Measurements from ENCODE around the gene CD163L1.
"Not testable (repeated sequence)": the region's sequence is repeated elsewhere in the genome, so short reads cannot be mapped to it uniquely, and the experiment has no call there.

Gene CD163L1

GRCh38 chr12:7444076-7444475 lies at the start of gene CD163L1:
CD163L1 (minus strand) TSS chr12:7444153; CDS start chr12:7444127, 26 bp downstream.
- DNase-seq (ENCODE audit: low read depth, low spot score), result no peak

- no peak for DNase-seq (ENCODE audit: low read depth, low spot score)
Observed at GRCh38 chr12:7493006-7493405, 49.1 kb upstream of the CD163L1 start.

GRCh38 chr12:7486512-7486911 lies 42.6 kb upstream of the CD163L1 start:
- DNase-seq (ENCODE audit: low read depth, low spot score), result no peak

- no peak for DNase-seq (ENCODE audit: low read depth, low spot score)
Observed at GRCh38 chr12:7485095-7485494, 41.1 kb upstream of the CD163L1 start.

GRCh38 chr12:7483343-7483742 lies 39.4 kb upstream of the CD163L1 start:
- DNase-seq (ENCODE audit: low read depth, low spot score), result no peak

- DNase-seq (ENCODE audit: low read depth, low spot score), result no peak
Observed at GRCh38 chr12:7479771-7480170, 35.8 kb upstream of the CD163L1 start.

GRCh38 chr12:7472060-7472459 lies 28.1 kb upstream of the CD163L1 start:
- DNase-seq (ENCODE audit: low read depth, low spot score), result no peak

GRCh38 chr12:7460375-7461259 lies 16.7 kb upstream of the CD163L1 start:
- DNase-seq (ENCODE audit: low read depth, low spot score), result no peak

GRCh38 chr12:7459973-7460372 lies 16.0 kb upstream of the CD163L1 start:
- DNase-seq (ENCODE audit: low read depth, low spot score), result no peak

- DNase-seq (ENCODE audit: low read depth, low spot score), result no peak
Observed at GRCh38 chr12:7451756-7452155, 7.8 kb upstream of the CD163L1 start.

- DNase-seq (ENCODE audit: low read depth, low spot score), result no peak
Observed at GRCh38 chr12:7450667-7451066, 6.7 kb upstream of the CD163L1 start.

GRCh38 chr12:7448099-7448498 lies 4.1 kb upstream of the CD163L1 start:
- DNase-seq (ENCODE audit: low read depth, low spot score), result no peak

GRCh38 chr12:7444537-7444936 lies 584 bp upstream of the CD163L1 start:
- DNase-seq (ENCODE audit: low read depth, low spot score), result no peak

- DNase-seq (ENCODE audit: low read depth, low spot score), result no peak
Observed at GRCh38 chr12:7441216-7441615, 2.7 kb downstream of the CD163L1 start.

- no peak for DNase-seq (ENCODE audit: low read depth, low spot score)
Observed at GRCh38 chr12:7439579-7440505, 4.1 kb downstream of the CD163L1 start.

GRCh38 chr12:7438291-7438995 lies 5.5 kb downstream of the CD163L1 start:
- DNase-seq (ENCODE audit: low read depth, low spot score), result not testable (repeated sequence)

GRCh38 chr12:7437494-7437893 lies 6.5 kb downstream of the CD163L1 start:
- DNase-seq (ENCODE audit: low read depth, low spot score), result not testable (repeated sequence)

GRCh38 chr12:7434670-7435069 lies 9.3 kb downstream of the CD163L1 start:
- DNase-seq (ENCODE audit: low read depth, low spot score), result no peak

- DNase-seq (ENCODE audit: low read depth, low spot score), result no peak
Observed at GRCh38 chr12:7433276-7433822, 10.6 kb downstream of the CD163L1 start.

GRCh38 chr12:7431993-7432685 lies 11.8 kb downstream of the CD163L1 start:
- DNase-seq (ENCODE audit: low read depth, low spot score), result no peak

- DNase-seq (ENCODE audit: low read depth, low spot score), result no peak
Observed at GRCh38 chr12:7411343-7411742, 32.6 kb downstream of the CD163L1 start.
